OCI-LY7 (cell line): ENCODE data around the gene EP300. TPM values are rescaled to one million over a fixed set of nuclear protein-coding genes. Genes with fewer than 3 reads are reported as not detected.

Experiments used
- BruUV-seq: library from RNA; stranded (reverse); fragments of 400-500 nt; replicated peaks from 2 replicates; lab custom pipeline; 2021; lab: Mats Ljungman, UMichigan
- CTCF ChIA-PET: fragments of 300-600 bp; sonication (Branson Sonifier 250); formaldehyde crosslinking; loops from one replicate; lab custom pipeline; 2022; ENCODE audit warnings: antibody characterized with exemption; ENCODE audit not compliant: unreplicated experiment; lab: Charles Lee
- POLR2A ChIA-PET: fragments of 300-600 bp; sonication (Branson Sonifier 250); formaldehyde crosslinking; loops from one replicate; lab custom pipeline; 2022; ENCODE audit warnings: antibody characterized with exemption; lab: Charles Lee
- DNase-seq: peaks from one replicate; pipeline ENCODE4 v3.0.0-alpha.2; 2015; ENCODE audit warnings: low spot score
- H2AFZ ChIP-seq: fragments of 200-600 bp; sonication (generic), shearing (Covaris generic); 2 replicates; pipeline ENCODE4 v1.6.1; 2014; ENCODE audit warnings: mild to moderate bottlenecking, antibody characterized with exemption, low read length, moderate library complexity
- H3K27ac ChIP-seq: fragments of 200-600 bp; sonication (generic); 2 replicates; pipeline ENCODE4 v1.5.1; 2014; ENCODE audit warnings: mixed run types, low read depth, mild to moderate bottlenecking, moderate library complexity, low read length, inconsistent platforms; ENCODE audit not compliant: poor library complexity, severe bottlenecking
- H3K36me3 ChIP-seq: fragments of 200-600 bp; sonication (generic); 2 replicates; pipeline ENCODE4 v1.6.1; 2014; ENCODE audit warnings: mild to moderate bottlenecking, antibody characterized with exemption, low read length, moderate library complexity, mixed read lengths; ENCODE audit not compliant: insufficient read depth
- H3K4me1 ChIP-seq: fragments of 200-600 bp; sonication (generic); 2 replicates; pipeline ENCODE4 v1.5.1; 2014; ENCODE audit warnings: mild to moderate bottlenecking, low read length; ENCODE audit not compliant: insufficient read depth, poor library complexity, severe bottlenecking
- H3K4me2 ChIP-seq: fragments of 200-600 bp; sonication (generic); 2 replicates; pipeline ENCODE4 v1.6.1; 2014; ENCODE audit warnings: mild to moderate bottlenecking, low read length
- H3K4me3 ChIP-seq: fragments of 200-600 bp; sonication (generic); 2 replicates; pipeline ENCODE4 v1.5.1; 2014; ENCODE audit warnings: mild to moderate bottlenecking, low read depth, low read length; ENCODE audit not compliant: poor library complexity, severe bottlenecking
- H3K79me2 ChIP-seq: fragments of 200-600 bp; sonication (generic); 2 replicates; pipeline ENCODE4 v1.6.1; 2016; ENCODE audit warnings: low read depth, mild to moderate bottlenecking, low read length, moderate library complexity, mixed read lengths; ENCODE audit not compliant: insufficient read depth
- H3K9me2 ChIP-seq: fragments of 200-600 bp; sonication (generic); 2 replicates; pipeline ENCODE4 v1.6.1; 2016; ENCODE audit warnings: mild to moderate bottlenecking, low read length, mixed read lengths; ENCODE audit not compliant: insufficient read depth
- H3K9me3 ChIP-seq: fragments of 200-600 bp; sonication (generic); 2 replicates; pipeline ENCODE4 v1.6.1; 2014; ENCODE audit warnings: mild to moderate bottlenecking, mixed run types, low read length, mixed read lengths
- H4K20me1 ChIP-seq: fragments of 200-600 bp; sonication (generic); 2 replicates; pipeline ENCODE4 v1.6.1; 2014; ENCODE audit warnings: mild to moderate bottlenecking, antibody characterized with exemption, low read length, moderate library complexity, mixed read lengths; ENCODE audit not compliant: insufficient read depth
- CTCF ChIP-seq: fragments of 200-600 bp; sonication (generic); conservative IDR thresholded peaks from 2 replicates; pipeline ENCODE4 v1.5.1; 2014; ENCODE audit warnings: mild to moderate bottlenecking, antibody characterized with exemption, low read length, moderate library complexity, mixed read lengths
- EZH2phosphoT487 ChIP-seq: fragments of 200-600 bp; sonication (generic); IDR thresholded peaks from 2 replicates; pipeline ENCODE4 v1.6.1; 2018; ENCODE audit warnings: low read depth, borderline replicate concordance, mild to moderate bottlenecking, mixed run types, antibody characterized with exemption, low read length, moderate library complexity, mixed read lengths
- intact Hi-C: fragments of 100-400 bp; cut with micrococcal nuclease; formaldehyde crosslinking; loops from one replicate; pipeline ENCODE4 v1.10.0; 2022; ENCODE audit not compliant: unreplicated experiment
- total RNA-seq, 2 experiments: library from RNA; depleted of rRNA in 1 of 2; stranded (reverse); fragments of >200 nt in 1 of 2; shearing (Covaris generic) in 1 of 2; gene quantifications; 2 replicates each; pipeline ENCODE4 v1.2.3, GENCODE V29; 2014 to 2022

EP300 gene
- total RNA-seq, 2 experiments from 2014 or later = 46.2 to 108 TPM

DNA sequence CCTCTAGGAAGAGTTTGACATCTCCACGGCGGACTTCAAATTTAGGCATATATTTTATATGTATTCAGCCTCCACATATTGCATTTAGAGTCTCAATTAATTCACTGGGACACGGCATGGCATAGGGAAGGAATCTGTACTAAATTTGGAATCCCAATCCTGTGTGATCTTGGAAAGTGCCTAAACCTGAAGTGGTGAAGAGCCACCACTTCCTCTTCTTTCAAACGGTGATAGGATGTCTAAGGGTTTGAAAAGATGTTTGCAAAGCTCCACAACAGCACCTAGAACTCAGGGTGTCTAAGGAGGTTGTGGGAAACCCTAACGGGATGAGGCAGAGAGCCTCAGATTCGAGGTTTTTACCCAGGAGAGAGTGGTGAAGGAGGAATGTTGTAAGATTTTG lies 111.7 kb downstream of the EP300 start:
- H4K20me1 ChIP-seq = no peaks in the 10 kb centered on the region
- no peak overlapping the region for H3K4me2 ChIP-seq
- peaks cover 19% of the 10 kb centered on the region for H3K4me1 ChIP-seq
- H3K9me3 ChIP-seq = no peaks in the 10 kb centered on the region
- H3K27ac ChIP-seq = no peak overlapping the region
- H3K4me3 ChIP-seq = no peak overlapping the region
- ChIA-PET CTCF (no interaction called here), POLR2A (no interaction called here)
- peaks cover 17% of the 10 kb centered on the region; the same call in 1 of the 2 replicates for H3K79me2 ChIP-seq
- no peaks in the 10 kb centered on the region for H3K36me3 ChIP-seq
- BruUV-seq = no TSS peak
- H2AFZ ChIP-seq = no peak overlapping the region
- no peak for TF ChIP-seq CTCF
- intact Hi-C loops = no loop called here
- DNase-seq = no peak
- H3K9me2 ChIP-seq = no peaks in the 10 kb centered on the region

- Histone ChIP-seq H3K27ac (peak within 1 kb of the TSS; percentile 54), H2AFZ (peak within 1 kb of the TSS; percentile 83), H3K4me2 (peak within 1 kb of the TSS; percentile 82), H3K4me1 (peaks cover 19% of the 10 kb centered on the region), H3K9me2 (no peaks in the 10 kb centered on the region), H3K79me2 (peaks cover 17% of the 10 kb centered on the region; the same call in 1 of the 2 replicates), H3K9me3 (no peaks in the 10 kb centered on the region), H4K20me1 (no peaks in the 10 kb centered on the region), H3K36me3 (peaks cover 8% of the 10 kb centered on the region; the same call in 1 of the 2 replicates), H3K4me3 (peak within 1 kb of the TSS; percentile 76)
- intact Hi-C loops = loop anchor here (5.0 kb wide), 1 partner anchor 113 kb away; the partner anchor contains the start of gene EP300
- TSS peak; percentile 89 for BruUV-seq
- TF ChIP-seq EZH2phosphoT487 (no peak), CTCF (no peak)
- CTCF ChIA-PET = no interaction called here
- peak; percentile 97 for DNase-seq
- POLR2A ChIA-PET = no interaction called here
Measured at GRCh38 chr22:41204992-41205900, 112.9 kb downstream of the EP300 start, which contains the start of gene L3MBTL2. L3MBTL2 (plus strand) TSS chr22:41205312; CDS start chr22:41205363, 51 bp downstream.
